ELR (cell line): ENCODE results near the gene SLC22A7.
A peak's percentile ranks its signal among the peaks of the same experiment; 100 is the strongest.

Source experiments
- DNase-seq: peaks from one replicate; pipeline ENCODE4 v3.0.0-alpha.2; 2015; ENCODE audit warnings: low read depth

SLC22A7 gene

GRCh38 chr6:43267619-43268354, 30.3 kb upstream of the SLC22A7 start:
- no peak for DNase-seq

DNA sequence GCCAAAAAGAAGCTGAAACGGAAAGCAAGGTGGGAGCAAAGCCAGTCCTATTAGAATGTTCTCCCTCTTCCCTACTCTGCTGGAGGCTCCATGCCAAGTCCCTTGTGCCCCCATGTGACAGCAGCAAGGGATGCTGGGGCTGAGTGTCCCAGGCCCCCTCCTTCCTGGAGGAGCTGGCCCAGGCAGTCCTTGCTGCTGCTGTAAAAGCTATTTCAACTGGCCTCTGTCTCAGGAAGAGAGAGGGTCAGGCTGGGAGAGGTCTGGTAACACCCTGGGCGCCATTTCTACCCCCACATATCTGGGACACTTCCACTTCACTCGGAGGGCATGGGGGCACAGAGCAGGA, 29.7 kb upstream of the SLC22A7 start:
- no peak for DNase-seq

DNA sequence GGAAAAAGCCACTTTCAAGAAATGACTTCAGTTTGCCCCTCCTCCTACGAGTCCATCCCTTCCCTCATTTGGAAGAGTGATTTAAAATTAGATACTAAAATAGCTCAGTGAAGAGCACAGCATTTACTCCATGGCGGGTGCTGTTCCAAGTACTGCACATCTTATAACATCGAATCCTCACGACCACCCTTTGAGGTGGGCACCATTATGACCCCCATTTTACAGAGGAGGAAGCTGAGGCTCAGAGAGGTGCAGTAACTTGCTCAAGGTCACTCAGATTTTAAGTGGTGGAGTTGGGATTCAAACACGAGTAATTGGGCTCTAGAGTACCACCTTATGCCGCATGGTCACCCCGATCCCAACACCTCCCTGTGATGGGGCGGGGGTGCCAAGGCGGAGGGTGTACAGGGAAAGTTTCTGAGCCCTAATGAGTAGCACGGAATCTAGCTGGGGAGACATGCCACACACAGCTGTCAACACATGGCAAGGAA, 29.2 kb upstream of the SLC22A7 start:
- no peak for DNase-seq

- DNase-seq: peak; percentile 18
These were observed 28.6 kb upstream of the SLC22A7 start for GRCh38 chr6:43269273-43270007.

DNA sequence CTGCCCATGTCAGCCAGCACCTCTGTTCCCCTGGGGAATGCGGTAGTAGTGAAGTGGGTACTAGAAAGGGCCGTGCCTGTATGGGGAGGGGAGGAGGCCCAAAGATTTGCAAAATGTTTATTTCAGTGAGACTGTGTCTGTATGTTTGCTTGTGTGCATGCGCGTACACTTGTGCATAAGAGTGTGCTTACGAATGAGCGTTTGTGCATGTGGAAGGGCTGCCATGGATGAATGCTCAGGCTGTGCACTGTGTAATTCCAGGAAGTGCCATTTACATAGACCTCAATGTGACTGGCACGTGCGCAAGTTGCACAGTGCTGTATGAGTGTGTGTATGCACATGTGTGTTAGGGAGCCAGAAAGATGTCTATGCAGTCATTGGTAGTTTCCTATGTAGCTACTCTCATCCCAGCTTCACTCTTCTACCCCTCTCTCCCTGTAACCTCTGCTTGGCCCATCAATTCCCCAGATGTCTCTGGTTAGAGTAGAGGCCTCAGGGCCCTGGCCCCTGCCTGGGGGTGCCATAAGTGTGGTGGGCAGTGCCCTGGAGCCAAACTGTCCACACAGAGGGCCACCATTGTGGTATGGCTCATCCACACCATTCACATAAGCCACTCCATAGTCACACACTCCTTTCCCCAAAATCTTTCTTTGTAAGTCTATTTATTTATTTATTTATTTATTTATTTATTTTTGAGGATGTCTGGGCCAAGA, 26.8 kb upstream of the SLC22A7 start:
- no peak for DNase-seq

GRCh38 chr6:43271944-43272343, 26.1 kb upstream of the SLC22A7 start:
- no peak for DNase-seq

GRCh38 chr6:43273707-43274106, 24.4 kb upstream of the SLC22A7 start:
- no peak for DNase-seq

GRCh38 chr6:43274127-43274915, 23.7 kb upstream of the SLC22A7 start:
- no peak for DNase-seq

DNA sequence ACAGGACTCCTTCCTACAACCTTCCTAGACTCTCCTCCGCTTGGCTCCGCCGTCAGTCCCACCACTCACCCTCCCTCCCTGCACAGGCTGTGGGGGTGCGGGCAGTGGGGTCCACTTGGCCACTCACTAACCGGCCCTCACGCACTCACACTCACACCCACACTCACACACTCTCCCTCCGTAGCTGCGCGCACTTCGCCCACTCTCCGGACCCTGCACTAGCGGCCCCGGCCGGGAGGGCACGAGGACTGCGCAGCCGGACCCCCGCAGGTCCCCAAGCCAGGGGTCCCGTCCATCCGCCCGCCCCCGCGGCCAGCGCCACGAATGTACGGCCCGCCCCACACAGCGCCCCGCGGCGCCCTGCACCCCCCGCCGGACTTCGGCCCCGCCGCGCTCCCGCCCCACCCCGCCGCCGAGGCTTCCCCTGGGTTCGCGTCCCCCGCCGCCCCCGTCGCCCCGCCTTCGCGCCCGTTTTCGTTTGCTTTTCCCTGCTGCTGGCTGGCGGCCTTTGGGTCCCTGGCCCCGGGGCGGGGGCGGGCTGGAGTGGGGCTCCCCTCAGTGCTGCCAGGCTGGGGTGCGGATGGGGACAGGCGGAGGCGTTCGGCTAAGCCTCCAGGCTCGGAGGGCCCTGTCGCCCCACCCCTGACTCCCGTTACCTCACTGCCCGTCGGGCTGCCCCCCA, 23.0 kb upstream of the SLC22A7 start:
- no peak for DNase-seq

DNA sequence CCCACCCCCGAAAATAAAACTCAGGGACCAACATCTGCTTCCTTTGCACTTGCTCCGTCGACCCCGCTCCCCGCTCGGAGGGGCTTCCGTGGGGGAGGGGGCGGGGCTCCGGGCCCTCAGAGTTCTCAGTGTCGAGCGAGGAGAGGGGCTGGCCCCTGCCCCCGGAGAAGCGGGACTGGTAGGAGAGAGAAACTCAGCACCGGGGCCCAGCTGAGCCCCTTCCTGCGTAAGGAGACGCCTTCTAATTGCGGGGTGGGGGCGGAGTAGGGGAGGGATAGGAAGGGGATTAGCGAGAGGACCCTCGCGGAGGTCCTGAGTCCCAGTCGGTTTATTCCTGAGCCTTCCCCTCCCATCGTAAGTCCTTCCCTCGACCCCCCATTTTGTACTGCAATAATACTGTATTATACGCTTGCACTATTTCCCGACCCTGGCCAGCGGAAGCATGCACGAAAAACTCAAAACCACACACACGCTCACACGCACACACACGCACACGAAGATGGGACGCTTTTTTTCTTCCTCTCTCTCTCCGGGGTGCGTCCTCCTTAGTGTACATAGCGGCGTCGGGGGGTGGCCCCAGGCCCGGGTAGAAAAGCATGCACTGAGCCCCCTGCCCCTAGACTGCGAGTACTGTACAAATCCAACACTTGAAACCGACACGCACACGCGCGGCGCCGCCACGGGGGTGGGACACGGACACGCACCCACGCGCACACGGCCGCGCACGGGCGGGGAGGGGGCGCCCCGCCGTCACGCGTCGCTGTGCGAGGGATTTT, 22.1 kb upstream of the SLC22A7 start:
- no peak for DNase-seq

DNA sequence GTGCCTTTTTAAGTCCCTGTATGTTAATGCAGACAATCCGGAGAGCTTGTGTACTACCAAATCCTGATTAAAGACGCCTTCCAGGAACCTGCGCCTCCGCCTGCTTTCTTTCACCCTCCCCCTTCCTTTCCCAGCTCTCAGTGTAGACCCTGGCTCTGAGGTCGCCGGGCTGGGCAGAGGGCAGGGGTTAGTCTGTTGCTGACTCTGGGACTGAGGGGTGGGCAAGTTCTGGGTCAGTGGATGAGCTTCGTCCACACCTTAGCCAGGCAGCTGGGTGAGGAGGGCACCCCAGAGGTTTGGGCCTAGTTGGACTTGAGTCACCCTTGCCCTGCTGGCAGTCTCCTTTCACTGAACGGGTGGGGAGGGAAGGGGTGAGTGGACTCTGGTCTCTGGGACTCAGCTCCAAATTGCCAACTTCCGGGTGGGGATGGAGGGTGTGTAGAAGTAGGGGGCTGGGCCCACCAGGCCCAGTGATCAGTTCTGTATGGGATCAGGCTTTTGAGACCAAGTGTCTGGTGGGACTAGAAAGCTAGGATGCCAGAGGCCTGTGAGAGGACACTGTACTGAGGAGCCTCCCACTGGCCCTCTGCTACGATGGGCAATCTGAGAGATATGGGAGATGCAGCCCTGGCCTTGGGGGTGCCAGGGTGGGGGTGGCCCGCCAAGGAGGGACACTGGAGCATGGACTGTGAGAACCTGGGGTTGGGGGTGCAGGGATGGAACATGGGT, 21.3 kb upstream of the SLC22A7 start:
- no peak for DNase-seq

- no peak for DNase-seq
These were observed 20.8 kb upstream of the SLC22A7 start for GRCh38 chr6:43277306-43277642.

DNA sequence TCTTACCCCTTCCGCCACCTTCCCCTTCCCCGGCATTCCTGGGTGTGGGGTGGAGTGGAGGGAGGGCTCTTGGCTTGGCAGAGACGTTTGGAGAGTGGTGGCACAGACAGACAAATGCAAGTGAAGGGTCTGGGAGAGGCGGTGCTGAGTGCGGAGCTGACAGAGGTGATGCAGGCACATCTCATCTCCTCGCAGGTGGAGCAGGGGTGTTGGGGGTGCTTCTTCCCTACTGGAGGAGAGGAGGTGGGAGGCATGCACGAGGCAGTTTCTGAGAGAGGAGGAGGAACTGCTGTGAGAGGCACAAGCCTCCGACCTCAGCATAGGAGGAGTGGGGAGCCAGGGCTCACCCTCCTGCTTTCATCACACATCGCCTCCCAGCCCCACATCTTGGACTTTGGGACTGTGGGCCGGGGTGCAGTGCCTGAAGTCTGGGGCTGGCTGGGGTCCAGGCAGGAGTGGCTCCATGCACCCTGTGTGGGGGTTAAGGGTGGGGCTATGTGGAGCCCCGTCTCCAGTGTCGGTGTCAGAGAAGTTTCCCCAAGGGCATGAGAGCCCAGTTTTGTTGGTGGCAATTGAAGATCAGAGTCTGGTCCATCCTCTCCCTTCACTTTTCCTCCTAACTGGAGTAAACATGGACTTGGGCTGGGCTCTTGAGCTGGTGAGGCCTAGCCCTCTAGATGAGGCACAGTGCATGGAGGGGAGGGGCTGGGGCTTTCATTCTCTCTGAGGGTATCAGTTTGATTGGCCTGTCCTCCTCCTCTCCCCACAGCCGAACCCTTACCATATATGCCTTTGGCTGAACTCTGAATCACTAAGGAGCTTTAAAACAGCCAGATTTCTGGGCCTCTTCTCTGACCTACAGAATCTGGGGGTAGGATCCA, 20.2 kb upstream of the SLC22A7 start:
- no peak for DNase-seq

- no peak for DNase-seq
These were observed 19.5 kb upstream of the SLC22A7 start for GRCh38 chr6:43278524-43279078.

DNA sequence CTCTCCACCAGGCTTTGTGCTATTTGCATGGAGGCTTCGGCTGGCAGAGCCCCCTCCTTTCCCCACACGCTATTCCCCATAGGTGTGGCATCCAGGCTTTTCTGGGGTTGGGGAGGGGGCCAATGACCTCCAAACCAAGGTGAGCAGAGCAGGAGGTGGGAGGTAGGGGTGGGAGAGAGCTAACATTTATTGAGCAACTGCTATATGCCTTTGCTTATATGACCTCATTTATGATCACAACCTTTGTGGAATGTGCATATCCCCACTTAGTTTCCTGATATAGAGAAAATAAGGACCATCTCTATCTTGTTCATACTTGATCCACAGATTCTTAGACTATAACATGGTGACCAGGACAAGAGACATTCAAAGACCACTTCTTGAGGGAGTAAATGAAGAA, 17.8 kb upstream of the SLC22A7 start:
- no peak for DNase-seq

DNA sequence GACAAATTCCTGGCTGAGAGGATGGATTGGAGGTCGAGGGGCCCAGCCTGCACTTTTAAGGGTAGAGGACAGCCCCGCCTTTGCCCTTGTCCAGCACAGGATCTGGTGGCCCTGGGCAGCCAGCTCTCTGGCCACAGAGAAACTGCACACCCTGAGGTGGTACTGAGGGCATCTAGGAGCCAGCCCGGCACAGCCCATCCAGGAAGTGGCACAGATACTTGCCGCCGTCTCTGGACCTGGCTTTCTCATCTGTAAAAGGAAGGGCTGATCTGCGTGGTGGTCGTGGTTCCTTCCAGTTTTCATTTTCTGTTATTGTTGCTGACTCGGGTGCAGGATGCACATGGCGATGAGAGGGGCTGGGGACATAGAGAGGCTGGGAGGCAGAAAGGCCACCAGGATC, 16.0 kb upstream of the SLC22A7 start:
- DNase-seq: no peak

DNA sequence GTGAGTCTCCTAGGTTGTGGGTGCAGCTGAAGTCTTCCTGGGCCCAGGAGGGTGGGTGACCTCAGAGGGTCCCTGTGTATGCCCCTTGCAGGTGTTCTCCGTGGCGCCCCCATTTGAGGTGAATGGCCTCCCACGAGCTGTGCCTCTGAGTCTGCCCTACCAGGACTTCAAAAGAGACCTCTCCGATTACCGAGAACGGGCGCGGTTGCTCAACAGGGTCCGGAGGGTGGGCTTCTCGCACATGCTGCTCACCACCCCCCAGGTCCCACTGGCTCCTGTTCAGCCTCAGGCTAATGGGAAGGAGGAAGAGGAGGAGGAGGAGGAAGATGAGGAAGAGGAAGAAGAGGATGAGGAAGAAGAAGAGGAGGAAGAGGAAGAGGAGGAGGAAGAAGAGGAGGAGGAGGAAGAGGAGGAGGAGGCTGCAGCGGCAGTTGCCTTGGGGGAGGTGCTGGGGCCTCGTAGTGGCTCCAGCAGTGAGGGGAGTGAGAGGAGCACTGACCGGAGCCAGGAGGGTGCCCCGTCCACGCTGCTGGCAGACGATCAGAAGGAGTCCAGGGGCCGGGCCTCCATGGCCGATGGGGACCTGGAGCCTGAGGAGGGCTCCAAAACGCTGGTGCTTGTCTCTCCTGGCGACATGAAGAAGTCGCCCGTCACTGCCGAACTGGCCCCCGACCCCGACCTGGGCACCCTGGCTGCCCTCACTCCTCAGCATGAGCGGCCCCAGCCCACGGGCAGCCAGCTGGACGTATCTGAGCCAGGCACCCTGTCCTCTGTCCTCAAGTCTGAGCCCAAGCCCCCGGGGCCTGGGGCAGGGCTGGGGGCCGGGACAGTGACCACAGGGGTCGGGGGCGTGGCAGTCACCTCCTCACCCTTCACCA, 15.2 kb upstream of the SLC22A7 start:
- no peak for DNase-seq

- DNase-seq: no peak
These were observed 14.6 kb upstream of the SLC22A7 start for GRCh38 chr6:43283514-43283901.
